CD4-positive, alpha-beta T cell treated with Interleukin-4 for 1 hour (primary cell): ENCODE measurements around the gene ST7.

ENCODE experiments used
- DNase-seq, 2 donors: peaks; one replicate each; pipeline ENCODE4 v3.0.0-alpha.2; 2020 to 2022

Gene ST7

GRCh38 chr7:117069379-117069778 is 116.1 kb downstream of the ST7 start:
- DNase-seq: no peak

DNA sequence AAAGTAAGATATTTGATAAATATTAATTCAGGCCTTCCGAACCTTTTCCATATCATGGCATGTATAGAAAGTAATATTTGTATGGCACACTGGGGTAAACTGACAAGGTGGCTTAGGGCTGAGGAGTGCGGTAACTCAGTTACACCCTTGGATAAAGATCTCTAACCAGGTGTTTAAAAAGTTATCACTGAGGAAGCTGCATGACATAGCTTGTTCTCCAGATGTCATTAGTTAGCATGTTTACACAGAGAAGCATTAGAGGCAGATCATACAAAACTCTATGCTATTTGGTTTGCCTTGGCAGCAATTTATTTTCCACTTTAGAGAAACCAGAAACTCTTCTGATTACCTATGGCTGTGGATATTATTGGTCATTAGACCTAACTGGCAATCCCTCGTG is 118.2 kb downstream of the ST7 start:
- DNase-seq: no peak

DNA sequence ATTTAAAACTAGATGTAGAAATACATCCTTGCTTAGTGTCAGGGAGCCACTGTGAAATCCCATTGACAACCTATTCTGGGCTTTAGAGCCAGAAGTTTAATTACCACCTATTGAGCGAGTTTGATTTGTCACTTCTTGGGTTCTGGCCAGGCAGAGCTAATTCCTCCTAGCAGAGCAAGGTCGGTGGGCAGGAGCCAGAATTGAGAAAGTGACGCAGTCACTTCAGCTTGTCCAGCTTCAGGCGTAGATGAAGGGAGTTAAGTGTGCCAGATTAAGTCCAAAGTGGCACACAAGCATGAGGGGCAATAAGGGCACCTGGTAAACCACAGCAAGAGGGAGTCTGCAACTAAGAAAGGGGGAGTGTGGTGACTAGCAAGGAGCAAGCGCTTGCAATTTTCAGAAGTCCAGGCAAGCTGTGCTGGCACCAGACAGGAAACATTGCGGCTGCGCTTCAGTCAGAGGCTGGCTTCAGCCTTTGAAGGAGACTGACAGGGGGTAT is 119.4 kb downstream of the ST7 start:
- no peak for DNase-seq

DNA sequence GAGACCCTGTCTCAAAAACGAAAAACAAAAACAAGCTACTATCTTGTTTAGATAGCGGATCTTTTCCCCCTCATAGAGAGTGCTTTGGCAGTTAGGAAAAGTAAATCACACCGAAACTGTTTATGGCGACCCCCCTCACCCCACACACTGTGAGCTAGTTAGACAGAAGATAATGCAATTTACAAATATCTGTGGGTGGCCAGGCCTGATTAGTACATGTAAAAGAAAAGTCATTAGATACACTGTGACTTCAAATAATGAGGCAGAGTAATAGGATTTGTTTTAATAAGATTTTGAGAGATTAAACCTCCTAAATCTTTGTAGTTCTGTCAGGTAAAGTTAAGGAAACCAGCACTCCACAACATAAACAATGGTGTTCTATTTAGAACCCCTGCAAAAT is 121.1 kb downstream of the ST7 start:
- no peak for DNase-seq

DNA sequence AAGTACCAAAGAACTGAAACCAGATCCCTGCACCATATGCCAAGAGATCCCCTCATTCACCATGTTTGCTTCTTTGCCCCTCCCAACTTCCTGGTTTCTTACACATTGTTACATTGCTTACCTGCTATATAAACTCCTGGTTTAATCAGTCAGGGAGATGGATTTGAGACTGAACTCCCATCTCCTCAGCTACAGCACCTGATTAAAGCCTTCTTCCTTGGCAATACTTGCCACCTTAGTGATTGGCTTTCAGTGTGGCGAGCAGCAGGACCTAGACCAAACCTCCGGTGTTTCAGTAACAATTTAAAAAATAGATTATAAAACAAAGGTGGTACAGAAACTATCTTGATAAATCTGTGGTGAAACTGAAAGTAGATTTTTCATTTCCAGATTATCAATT is 122.6 kb downstream of the ST7 start:
- no peak for DNase-seq

DNA sequence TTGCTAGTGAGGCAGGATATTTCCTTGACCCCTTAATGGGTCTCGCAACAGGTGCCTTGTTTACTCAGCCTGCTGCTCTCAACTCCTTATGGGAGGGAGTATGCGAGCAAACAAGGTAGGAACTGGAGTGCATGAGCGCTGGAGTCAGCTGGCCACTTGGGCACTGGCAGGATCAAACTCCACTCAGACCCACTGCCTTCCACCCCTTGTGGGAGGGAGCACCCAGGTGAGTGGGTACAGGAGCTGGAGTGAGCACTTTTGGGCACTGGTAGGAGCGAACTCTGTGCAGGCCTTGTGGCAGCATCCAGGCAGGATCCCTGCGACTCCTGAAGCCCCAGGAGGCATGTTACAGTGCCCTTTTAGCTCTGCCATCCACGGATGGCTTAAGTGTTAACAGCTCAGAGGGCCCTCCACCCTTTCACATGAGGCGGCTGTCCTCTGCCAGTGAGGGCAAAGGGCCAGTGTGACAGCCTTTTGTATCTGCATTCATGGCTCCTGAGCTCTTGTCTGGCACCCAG is 123.2 kb downstream of the ST7 start:
- DNase-seq: no peak

DNA sequence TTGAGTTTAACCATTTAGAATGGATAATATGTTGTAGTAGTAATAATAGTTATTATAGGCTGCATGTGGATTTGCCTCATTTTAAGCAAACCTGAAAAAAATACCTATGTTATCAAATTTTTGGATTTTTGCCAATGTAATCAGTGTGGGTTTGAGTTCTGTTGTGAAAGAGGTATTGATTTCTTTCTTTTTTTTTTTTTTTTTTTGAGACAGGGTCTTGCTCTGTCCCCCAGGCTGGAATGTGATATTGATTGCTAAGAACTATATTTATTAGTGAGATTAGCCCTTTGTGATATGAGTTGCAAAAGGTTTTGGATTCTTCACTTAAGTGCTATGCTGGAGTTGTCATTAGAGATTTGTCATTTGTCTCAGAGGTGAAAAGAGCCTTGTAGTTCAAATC is 124.4 kb downstream of the ST7 start:
- no peak for DNase-seq

DNA sequence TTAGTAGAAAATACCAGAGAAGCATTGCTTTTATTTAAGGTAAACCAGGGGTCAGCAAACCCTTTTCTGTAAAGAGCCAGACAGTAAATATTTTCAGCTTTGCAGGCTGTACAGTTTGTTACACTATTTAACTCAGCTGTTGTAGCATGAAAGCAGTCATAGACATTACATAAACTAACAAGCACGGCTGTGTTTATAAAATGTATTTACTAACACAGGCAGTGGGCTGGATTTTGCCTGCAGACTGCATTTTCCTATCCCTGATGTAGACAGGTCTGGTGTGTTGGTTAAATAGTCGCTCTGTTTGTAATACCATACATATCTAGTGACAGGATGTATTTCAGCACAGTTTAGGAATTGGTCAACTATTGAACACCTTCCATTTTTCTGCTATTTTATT is 129.3 kb downstream of the ST7 start:
- DNase-seq: no peak

DNA sequence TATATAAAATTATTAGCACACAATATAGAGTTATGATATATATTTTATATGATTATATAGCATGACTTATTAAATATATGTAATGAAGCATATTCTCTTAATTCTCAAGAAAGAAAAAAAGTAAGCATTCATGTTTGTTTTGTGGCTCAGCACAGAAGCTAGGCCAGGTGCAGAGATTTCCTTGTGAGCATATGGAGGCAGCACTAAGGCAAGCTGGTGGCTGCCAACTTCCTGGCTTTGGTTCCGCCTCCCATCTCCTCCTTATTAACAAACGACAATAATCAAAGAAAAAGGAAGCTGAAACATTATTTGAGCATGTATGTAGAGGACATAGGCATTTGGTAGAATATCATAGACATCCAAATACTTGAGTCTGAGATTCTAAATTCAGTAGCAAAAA is 130.3 kb downstream of the ST7 start:
- no peak for DNase-seq

DNA sequence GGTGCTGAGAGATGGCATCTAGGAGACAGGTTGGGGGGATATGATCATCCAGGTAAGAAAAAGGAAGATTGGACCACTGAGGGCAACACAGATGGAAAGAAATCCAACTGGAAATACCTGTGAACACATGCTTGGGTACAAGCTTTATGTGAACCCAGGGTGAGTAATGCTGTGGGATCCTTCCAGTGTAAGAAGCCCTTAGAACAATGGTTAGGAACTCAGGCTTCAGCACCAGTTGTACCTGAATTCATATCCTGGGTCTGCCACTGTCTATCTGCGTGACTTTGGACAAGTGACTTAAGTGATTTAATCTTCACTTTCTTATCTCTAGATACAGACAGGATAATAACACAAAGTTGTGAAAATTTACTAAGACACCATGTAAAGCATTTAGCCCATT is 131.0 kb downstream of the ST7 start:
- no peak for DNase-seq

- DNase-seq: no peak
These were observed 132.0 kb downstream of the ST7 start for GRCh38 chr7:117085275-117085674.

DNA sequence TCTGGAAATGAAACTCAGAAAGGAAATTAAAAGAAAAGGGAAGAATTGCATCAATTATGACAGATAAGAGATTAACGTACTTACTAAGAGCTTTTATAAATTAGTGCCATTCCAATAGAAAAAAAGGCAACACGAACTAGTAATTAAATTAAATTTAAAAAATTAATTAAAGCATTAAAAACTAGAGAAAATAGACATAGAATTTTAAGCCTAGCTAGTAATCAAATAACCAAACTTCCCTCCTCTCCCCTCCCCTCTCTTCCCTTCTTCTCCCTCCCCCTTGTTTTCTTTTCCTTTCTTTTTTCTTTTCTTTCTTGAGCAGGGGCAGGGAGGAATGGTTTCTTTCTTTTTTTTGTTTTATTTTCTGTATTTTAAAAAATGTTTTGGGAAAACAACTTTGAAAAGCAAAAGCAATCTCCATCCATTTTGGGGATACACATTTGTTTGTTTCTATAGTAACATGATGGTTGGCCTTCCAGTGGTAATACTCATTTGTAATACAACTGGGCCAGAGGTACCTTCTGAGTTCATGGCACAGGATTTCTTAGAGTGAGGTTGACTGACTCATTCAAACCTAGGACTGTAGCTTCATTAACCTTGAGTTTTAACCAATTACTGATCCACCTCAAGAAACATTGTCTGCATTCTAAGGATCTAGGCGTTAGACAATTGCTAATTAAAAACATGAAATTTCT is 132.6 kb downstream of the ST7 start:
- DNase-seq: no peak

GRCh38 chr7:117086788-117087187 is 133.5 kb downstream of the ST7 start:
- no peak for DNase-seq

GRCh38 chr7:117087639-117088396 is 134.5 kb downstream of the ST7 start:
- no peak for DNase-seq

DNA sequence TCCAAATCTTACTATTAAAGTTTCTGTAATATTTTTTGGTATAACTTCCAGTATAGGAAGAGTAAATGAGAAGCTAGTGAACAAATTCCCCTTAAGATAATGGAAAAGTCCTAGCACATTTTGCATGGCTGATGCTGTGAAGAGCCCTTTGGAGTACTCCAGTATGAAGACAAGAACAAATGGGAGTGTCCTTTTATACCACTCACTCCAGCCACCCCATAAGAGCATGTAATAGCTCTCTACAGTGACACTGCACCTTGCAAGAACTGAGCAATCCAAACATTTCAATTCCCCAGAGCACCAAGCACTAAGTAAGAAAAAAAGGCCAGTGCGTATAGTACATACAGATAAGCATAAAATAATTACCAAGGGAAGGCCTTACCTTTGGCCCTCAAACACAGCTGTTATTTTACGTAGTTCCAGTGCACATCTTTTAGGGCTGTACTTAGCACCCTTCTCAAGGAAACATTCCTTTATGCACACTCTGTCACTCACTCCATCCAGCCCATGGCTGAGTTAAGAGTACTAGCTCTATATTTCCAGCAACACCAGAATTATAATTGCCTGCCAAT is 135.4 kb downstream of the ST7 start:
- DNase-seq: no peak

DNA sequence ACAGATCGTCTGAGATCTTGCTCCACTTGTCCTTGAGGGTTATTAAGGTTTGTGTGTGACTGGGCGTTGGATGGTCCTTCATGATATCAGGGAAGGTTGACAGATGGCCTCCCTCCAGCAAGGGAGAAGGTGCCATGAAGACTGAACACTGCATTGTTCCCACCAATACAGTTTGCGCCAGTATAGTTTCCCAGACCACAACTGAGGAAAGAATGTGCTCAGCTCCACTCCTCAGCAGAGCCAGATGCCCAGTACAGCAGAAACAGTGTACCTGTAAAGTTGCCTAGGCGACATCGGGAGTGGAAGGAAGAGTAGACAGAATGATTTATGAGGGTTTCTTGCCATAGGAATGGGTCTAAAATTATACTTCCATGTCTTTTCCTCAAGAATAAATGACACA is 137.5 kb downstream of the ST7 start:
- DNase-seq: no peak

- no peak for DNase-seq
These were observed 138.4 kb downstream of the ST7 start for GRCh38 chr7:117091721-117092120.

DNA sequence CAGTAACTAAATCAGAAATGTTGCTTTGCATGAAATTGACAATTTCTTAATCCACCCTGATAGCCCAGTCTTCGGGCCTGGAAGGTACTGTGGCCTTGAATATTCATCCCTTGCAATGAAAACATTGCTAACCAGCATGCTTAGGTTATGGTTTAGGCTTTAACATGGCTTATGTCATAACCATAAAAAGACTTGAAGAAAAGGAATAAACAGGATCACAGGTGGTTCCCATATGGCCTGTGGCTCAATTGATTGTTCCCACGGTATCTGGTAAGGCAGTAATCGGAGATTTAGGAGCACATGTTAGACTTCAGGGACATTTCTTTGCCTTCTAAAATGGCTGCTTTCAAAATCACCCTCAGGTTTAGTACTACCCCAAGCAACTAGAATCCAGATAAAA is 139.5 kb downstream of the ST7 start:
- no peak for DNase-seq

GRCh38 chr7:117094457-117094856 is 141.2 kb downstream of the ST7 start:
- no peak for DNase-seq

DNA sequence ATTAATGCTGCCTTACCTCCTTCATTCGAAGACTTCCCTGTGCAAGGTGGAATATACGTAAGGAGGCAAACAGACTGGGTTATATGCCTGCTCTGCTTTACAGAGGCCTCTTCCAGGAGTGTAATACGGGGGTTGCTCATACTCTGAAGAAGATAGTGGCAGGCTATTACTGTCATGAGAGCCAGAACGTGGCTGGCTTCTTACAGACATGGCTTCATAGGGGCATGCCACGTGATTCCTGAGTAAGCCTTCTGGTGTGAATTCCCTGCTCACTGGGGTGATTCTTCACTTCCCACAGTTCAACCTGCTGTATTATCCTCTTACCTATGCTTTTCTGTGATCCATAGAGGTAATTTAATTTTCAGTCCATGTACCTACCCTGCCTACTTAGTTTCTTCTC is 141.8 kb downstream of the ST7 start:
- no peak for DNase-seq

DNA sequence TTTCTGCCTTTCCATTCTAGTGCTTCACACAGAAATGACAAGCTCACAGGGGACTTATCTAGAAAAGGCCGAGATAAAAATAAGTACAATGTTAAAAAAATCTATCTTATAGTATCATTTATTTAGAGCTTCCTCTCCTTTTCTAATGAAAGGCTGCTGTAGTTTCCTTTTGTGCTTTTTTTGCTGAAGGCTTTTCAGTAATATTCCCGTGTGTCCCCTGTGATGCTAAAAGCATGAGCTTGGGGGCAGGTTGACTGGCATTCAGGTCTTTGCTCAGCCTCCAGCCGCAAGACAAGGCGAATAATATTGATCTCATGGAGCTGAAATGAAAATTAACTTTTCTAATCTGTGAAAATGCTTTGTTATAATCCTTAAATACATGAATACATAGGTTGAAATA is 143.0 kb downstream of the ST7 start:
- DNase-seq: no peak

GRCh38 chr7:117096942-117097341 is 143.6 kb downstream of the ST7 start:
- no peak for DNase-seq

GRCh38 chr7:117097860-117098259 is 144.6 kb downstream of the ST7 start:
- no peak for DNase-seq

DNA sequence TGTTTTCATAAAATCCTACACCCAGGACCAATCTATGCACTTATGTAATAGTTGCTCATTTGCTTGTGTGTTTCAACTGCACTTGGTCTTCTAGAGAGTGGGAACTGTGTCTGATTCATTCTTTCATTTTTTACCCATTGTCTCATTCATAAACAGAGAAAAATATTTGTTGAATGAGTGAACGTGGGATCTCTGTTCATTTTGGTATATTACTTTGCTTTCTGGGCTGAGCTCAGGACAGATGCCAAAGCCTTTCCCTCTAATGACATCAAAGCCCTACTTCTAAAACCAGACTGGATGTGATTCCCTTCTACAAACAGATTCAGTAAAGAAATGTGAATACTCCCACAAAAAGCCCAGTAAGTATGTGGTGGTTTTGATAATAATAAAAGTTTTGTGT is 145.2 kb downstream of the ST7 start:
- DNase-seq: no peak
